Activated T-cell treated with anti-CD3 and anti-CD28 coated beads for 1 hour (primary cell): ENCODE measurements around the gene SPNS2.

Experiments used
- DNase-seq: peaks from one replicate; pipeline ENCODE4 v3.0.0-alpha.2; 2020; ENCODE audit warnings: low read depth

Gene SPNS2

GRCh38 chr17:4503283-4504025 lies 4.8 kb downstream of the SPNS2 start:
- DNase-seq = no peak

- no peak for DNase-seq
Measured at GRCh38 chr17:4504188-4504587, 5.5 kb downstream of the SPNS2 start.

- no peak for DNase-seq
Measured at GRCh38 chr17:4505187-4505586, 6.5 kb downstream of the SPNS2 start.

- DNase-seq = no peak
Measured at GRCh38 chr17:4506175-4506813, 7.6 kb downstream of the SPNS2 start.

- DNase-seq = no peak
Measured at GRCh38 chr17:4506892-4507291, 8.2 kb downstream of the SPNS2 start.

GRCh38 chr17:4507361-4508111 lies 8.9 kb downstream of the SPNS2 start:
- no peak for DNase-seq

- DNase-seq = no peak
Measured at GRCh38 chr17:4508207-4508606, 9.5 kb downstream of the SPNS2 start.

- no peak for DNase-seq
Measured at GRCh38 chr17:4509401-4509800, 10.7 kb downstream of the SPNS2 start.

GRCh38 chr17:4509923-4510617 lies 11.4 kb downstream of the SPNS2 start:
- no peak for DNase-seq

GRCh38 chr17:4510618-4510941 lies 11.9 kb downstream of the SPNS2 start:
- no peak for DNase-seq

GRCh38 chr17:4511199-4511932 lies 12.7 kb downstream of the SPNS2 start:
- no peak for DNase-seq

GRCh38 chr17:4512156-4513112 lies 13.8 kb downstream of the SPNS2 start:
- no peak for DNase-seq

- DNase-seq = no peak
Measured at GRCh38 chr17:4513113-4514032, 14.7 kb downstream of the SPNS2 start.

GRCh38 chr17:4514206-4514605 lies 15.5 kb downstream of the SPNS2 start:
- DNase-seq = no peak

GRCh38 chr17:4514779-4515178 lies 16.1 kb downstream of the SPNS2 start:
- DNase-seq = no peak

- DNase-seq = no peak
Measured at GRCh38 chr17:4515501-4515900, 16.8 kb downstream of the SPNS2 start.

- no peak for DNase-seq
Measured at GRCh38 chr17:4516735-4517134, 18.1 kb downstream of the SPNS2 start.

- no peak for DNase-seq
Measured at GRCh38 chr17:4518901-4519300, 20.2 kb downstream of the SPNS2 start.

- no peak for DNase-seq
Measured at GRCh38 chr17:4519361-4519788, 20.7 kb downstream of the SPNS2 start.
